ENCODE data around the gene SKOR1.

Gene SKOR1

GRCh38 chr15:67832897-67833709, 7.8 kb downstream of the SKOR1 start:
- no peak for DNase-seq

- DNase-seq, result peak; percentile 51 to 71
Measured at GRCh38 chr15:67833710-67834511, 8.6 kb downstream of the SKOR1 start.

GRCh38 chr15:67834581-67835296, 9.4 kb downstream of the SKOR1 start:
- DNase-seq, result peak in 1 of 2 experiments; percentile 48

GRCh38 chr15:67835297-67836133, 10.2 kb downstream of the SKOR1 start:
- DNase-seq, result peak in 1 of 2 experiments; percentile 44

- peak in 1 of 2 experiments; percentile 55 for DNase-seq
Measured at GRCh38 chr15:67836134-67836455, 10.8 kb downstream of the SKOR1 start.

GRCh38 chr15:67836477-67836876, 11.2 kb downstream of the SKOR1 start:
- DNase-seq, result peak; percentile 40 to 65

GRCh38 chr15:67836955-67837354, 11.6 kb downstream of the SKOR1 start:
- no peak for DNase-seq

GRCh38 chr15:67838789-67839332, 13.6 kb downstream of the SKOR1 start:
- peak; percentile 58 to 74 for DNase-seq

- peak in 1 of 2 experiments; percentile 75 for DNase-seq
Measured at GRCh38 chr15:67839499-67839928, 14.2 kb downstream of the SKOR1 start.

- peak; percentile 85 to 96 for DNase-seq
Measured at GRCh38 chr15:67839929-67840748, 14.8 kb downstream of the SKOR1 start, which contains the start of gene RNU6-1. TSS of gene RNU6-1 (minus strand) at chr15:67840045.

- peak; percentile 57 to 69 for DNase-seq
Measured at GRCh38 chr15:67840749-67841512, 15.6 kb downstream of the SKOR1 start.

GRCh38 chr15:67841513-67841762, 16.1 kb downstream of the SKOR1 start:
- no peak for DNase-seq

GRCh38 chr15:67843092-67843501, 17.8 kb downstream of the SKOR1 start:
- no peak for DNase-seq

GRCh38 chr15:67843571-67844387, 18.5 kb downstream of the SKOR1 start:
- no peak for DNase-seq

GRCh38 chr15:67845974-67846373, 20.7 kb downstream of the SKOR1 start:
- DNase-seq, result no peak

- DNase-seq, result no peak
Measured at GRCh38 chr15:67849538-67849937, 24.2 kb downstream of the SKOR1 start.

GRCh38 chr15:67850336-67850735, 25.0 kb downstream of the SKOR1 start:
- DNase-seq, result no peak

- no peak for DNase-seq
Measured at GRCh38 chr15:67850994-67851571, 25.8 kb downstream of the SKOR1 start.

- DNase-seq, result no peak
Measured at GRCh38 chr15:67852418-67852817, 27.1 kb downstream of the SKOR1 start.

Measured in NCI-H524 (cell line).